HG02678 (cell line): Measurements from ENCODE around the gene CHRND.

Source experiments
- ATAC-seq: cut with Tn5 transposase; IDR thresholded peaks from one replicate; pipeline ENCODE4 v1.9.1; 2021; ENCODE audit warnings: mild to moderate bottlenecking, moderate library complexity; ENCODE audit not compliant: unreplicated experiment

CHRND gene

GRCh38 chr2:232502911-232503808 is 22.8 kb upstream of the CHRND start:
- no peak for ATAC-seq

DNA sequence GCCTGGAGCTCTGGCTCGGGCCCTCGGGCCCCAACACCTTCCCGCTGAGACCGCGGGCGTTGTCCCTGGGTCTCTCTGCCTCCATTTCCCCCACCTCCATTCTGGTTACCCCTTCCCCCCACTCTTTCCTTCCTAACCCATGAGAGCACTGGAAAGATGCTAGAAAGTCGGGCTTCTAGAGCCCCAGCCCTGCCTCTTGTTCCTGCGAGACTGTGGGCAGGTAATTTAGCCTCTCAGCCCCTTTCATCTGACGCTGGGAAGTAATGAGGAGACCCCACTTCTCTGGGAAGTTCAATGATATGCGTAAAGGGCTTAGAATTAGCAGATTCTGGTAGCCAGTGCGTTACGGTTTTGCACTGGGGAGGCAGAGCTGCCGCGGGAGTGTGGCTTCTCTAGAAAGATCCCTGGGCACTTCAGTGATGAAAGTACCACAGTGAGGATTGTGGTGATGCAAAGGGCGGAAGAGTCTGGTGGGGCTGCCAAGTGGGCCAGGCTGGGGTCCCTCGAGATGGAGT is 22.1 kb upstream of the CHRND start:
- ATAC-seq = no peak

- ATAC-seq = no peak
Observed at GRCh38 chr2:232504438-232504837, 21.5 kb upstream of the CHRND start.

- ATAC-seq = no peak
Observed at GRCh38 chr2:232505856-232506255, 20.1 kb upstream of the CHRND start.

DNA sequence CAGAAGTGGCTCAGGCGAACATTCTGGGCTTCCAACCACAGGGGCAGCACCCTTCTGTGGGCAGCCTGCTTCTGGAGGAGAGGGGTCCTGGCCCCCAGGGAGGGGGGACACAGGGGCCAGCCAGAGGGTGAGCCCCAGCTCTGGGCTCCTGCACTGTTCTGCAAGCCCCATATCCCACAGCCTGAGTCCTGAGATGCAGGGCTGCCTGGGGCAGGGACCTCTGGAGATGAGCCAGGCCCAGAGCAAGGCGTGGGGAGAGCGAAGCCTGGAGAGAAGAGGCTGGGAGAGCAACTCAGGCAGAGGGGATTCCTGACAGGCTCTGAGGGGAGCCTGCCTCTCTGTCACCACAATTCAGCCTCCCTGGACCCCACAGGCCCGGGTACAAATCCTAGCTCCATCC is 19.3 kb upstream of the CHRND start:
- no peak for ATAC-seq

DNA sequence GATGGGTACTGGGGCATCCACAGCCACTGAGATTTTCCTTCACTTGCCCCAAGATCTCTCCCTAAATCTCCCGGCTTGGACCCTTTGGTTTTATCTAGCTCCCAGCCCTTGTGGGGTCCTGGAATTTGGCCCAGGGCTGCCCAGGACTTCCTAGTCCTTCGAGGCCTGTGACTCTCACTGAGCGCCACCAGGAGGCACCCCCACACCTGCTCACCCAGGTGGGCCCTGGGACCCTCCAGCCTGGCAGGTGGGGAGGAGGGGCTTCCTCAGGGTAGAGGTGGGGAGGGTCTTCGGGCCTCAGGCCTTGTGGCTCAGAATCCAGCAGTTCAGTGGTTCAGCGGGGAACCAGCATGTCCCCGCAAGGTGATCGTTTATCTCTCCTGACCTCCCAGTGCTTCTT is 17.7 kb upstream of the CHRND start:
- no peak for ATAC-seq

GRCh38 chr2:232511336-232511890 is 14.5 kb upstream of the CHRND start:
- no peak for ATAC-seq

DNA sequence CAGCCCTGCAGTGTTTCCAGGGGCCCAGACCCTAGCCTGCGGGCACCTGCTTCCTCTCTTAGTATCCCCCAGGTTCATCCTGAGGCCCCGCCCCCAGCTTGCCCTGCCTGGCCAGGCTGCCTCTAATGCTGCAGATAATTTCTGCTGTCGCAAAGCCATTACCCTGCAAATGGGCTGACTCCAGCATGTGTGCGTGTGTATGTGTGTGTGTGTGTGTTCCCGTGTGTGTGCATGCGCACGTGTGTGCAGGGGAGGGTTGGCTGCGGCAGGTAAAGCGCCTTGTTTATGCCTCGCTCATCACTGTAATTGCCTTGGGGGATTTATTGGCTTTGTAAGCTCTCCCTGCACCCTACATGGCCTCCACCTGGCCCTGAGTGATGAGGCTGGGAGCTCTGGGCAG is 13.4 kb upstream of the CHRND start:
- no peak for ATAC-seq

DNA sequence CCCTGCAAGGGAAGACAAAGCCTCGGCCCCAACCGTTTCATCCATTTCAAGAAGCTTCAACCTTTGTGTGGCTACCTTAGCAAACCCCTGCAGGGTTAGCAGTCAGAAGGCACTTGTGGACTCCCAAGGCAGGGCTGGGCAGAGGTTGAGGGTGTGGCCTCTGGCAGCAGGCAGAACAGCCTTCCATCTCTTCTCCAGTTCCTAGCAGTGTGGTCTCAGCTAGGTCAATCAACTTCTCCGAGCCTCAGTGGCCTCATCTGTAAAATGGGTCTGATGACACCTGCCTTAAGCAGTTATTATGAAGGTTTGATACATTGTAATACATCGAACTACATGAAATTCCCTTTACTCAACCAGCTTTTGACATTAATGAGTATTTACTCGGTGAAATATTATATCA is 12.6 kb upstream of the CHRND start:
- no peak for ATAC-seq

GRCh38 chr2:232515639-232516038 is 10.3 kb upstream of the CHRND start:
- no peak for ATAC-seq

GRCh38 chr2:232516551-232516950 is 9.4 kb upstream of the CHRND start:
- no peak for ATAC-seq

GRCh38 chr2:232518844-232519243 is 7.1 kb upstream of the CHRND start:
- ATAC-seq = no peak

DNA sequence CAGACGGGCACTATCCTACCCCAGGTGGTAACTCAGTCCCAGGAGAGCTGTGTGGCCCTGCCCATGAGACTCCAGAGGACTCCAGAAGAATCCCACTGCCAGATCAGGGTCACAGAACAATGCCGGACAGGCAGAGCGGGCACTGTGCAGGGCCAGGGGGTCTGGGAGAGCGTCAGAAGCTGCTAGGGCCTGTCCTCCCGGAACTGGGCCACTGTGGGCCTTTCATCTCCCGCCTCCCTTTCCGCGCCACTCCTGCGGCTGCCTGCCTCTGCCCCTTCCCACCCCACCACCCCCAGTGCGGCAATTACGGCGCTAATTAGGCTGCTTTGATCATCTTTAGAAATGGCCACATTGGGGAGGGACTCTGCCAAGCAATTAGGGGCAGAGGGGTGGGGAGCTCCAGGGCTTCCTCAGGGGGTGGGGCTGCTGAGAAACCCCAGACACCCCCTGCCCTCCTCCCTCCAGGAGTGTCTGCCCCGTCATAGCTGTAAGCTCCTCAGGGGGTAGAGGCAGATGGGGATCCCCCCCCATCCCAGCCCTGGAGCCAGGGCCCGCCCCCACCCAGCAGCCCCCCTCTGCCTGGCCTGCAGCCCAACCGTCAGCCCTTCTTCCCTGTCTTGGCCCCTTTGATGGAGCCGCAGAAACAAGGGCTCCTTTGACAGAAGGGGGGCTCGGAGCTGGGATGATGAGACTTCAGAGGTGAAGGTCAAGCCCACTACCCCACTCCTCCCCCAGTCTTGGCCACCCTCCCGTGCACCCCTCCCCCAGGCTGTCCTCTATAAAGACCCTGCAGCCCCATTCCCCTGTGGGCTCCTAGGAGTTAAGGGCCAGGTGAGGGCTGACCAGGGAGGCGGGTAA is 6.2 kb upstream of the CHRND start, which contains the start of gene PRSS56:
Gene PRSS56, plus strand, starts transcription at position 808 of the 858 bp plus-strand sequence. CDS start 211 bp downstream, outside the sequence.
- no peak for ATAC-seq

- no peak for ATAC-seq
Observed at GRCh38 chr2:232520489-232520888, 5.5 kb upstream of the CHRND start.

DNA sequence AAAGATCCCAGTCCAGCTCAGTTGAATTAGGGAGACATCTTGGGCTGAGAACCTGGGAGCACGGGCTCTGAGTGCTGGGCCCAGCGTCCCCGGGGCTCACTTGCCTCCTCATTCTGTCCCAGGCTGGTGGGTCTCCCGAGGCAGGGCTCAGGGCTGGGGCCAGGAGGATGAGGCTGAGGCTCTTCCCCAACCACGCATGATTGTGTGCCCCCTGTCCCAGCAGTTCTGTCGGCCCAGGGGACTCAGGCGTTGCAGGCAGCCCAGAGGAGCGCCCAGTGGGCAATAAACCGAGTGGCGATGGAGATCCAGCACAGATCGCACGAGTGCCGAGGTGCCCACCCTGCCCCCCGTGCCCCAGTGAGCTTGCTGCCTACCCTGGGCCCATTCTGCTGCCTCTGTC is 4.9 kb upstream of the CHRND start:
- ATAC-seq = no peak

- peak; percentile 48 for ATAC-seq
Observed at GRCh38 chr2:232521959-232522622, 3.9 kb upstream of the CHRND start.

DNA sequence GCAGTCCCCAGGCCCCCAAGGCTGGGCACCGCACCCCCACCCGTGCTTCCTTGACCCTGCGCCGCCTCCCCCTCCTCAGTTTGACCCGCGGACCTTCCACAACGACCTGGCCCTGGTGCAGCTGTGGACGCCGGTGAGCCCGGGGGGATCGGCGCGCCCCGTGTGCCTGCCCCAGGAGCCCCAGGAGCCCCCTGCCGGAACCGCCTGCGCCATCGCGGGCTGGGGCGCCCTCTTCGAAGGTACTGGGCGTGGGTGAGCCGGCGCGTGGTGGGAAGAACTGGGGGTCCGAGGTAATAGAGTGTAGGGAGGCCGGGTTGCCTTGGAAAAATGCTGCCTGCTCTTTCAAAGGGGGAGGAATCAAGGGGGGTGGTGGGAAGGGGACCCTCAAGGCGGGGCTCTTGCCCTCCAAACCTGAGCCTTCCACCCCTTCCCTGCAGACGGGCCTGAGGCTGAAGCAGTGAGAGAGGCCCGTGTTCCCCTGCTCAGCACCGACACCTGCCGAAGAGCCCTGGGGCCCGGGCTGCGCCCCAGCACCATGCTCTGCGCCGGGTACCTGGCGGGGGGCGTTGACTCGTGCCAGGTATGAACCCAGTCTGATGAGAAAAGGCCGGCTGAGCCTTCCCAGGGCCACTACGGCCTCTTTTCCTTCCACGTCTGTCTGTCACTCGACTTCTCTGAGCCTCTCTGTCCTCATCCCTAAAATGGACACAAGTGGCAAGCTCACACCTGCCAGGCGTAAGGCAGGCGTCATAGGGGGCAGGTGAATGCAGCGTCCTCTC is 3.1 kb upstream of the CHRND start:
- ATAC-seq = no peak

- ATAC-seq = no peak
Observed at GRCh38 chr2:232523402-232523681, 2.6 kb upstream of the CHRND start.

DNA sequence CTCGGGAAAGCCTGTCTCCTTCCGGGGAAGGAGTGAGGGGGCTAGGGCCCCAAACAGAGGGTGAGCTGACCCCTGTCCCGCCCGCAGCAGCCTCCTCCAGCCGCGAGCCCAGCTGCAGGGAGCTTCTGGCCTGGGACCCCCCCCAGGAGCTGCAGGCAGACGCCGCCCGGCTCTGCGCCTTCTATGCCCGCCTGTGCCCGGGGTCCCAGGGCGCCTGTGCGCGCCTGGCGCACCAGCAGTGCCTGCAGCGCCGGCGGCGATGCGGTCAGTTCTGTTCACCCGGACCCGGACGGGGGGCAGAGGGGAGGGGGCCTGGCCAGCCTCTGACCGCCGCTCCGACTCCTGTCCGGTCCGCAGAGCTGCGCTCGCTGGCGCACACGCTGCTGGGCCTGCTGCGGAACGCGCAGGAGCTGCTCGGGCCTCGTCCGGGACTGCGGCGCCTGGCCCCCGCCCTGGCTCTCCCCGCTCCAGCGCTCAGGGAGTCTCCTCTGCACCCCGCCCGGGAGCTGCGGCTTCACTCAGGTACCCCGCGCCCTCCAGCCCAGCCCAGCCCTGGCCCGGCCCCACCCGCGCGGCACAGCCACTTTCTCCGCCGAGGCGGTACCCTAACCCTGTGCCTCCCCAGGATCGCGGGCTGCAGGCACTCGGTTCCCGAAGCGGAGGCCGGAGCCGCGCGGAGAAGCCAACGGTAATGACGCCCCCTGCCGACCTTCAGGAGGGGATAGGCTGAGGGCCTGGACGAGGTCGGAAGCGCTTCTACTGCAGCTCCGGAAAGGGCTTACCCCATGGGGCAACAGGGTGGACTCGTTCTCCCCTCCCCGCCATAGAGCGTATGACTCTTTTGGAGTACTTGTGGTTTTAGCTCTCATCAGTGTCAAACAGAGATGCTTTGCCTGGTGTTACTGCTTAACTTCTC is 2.0 kb upstream of the CHRND start:
- no peak for ATAC-seq
